Measurements from ENCODE around the gene C6orf141. TPM values are rescaled to one million over a fixed set of nuclear protein-coding genes. Genes with fewer than 3 reads are reported as not detected.

The C6orf141 gene
- total and polyA plus RNA-seq, 10 of the 15 experiments (the other 5 are each of a cell fraction or from before 2014, with no cell fraction given): 0.05 to 0.19 TPM; not detected in 8

DNA sequence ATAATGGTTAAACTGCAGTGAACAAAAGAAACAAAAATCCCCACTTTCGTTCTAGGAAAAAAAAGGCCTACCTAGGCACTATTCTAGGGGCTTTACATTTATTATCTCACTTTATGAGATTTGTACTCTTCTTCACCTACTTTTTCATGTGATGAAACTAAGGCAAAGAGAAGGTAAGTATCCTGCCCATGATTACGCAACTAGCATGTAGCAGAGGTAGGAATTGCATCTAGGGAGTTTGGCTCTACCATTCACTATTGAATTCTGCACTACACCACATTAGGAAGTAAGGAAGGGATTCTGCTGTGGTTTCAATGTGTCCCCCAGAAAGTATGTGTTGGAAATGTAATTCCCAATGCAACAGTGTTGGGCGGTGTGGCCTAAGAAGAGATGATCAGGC is 11.4 kb upstream of the C6orf141 start:
- Histone ChIP-seq H3K27ac (ENCODE audit: control insufficient read depth, insufficient read depth) (no peak overlapping the region), H3K9me3 (replicated peaks; ENCODE audit: control insufficient read depth, insufficient read depth, low read length) (no peaks in the 10 kb centered on the region), H3K79me2 (ENCODE audit: control insufficient read depth, insufficient read depth, low read length) (no peaks in the 10 kb centered on the region), H2AFZ (ENCODE audit: control insufficient read depth, low read depth, low read length) (no peak overlapping the region), H3K4me1 (ENCODE audit: control insufficient read depth, insufficient read depth, low read length) (no peaks in the 10 kb centered on the region), H4K20me1 (ENCODE audit: control insufficient read depth, insufficient read depth) (no peaks in the 10 kb centered on the region), H3K9ac (ENCODE audit: control insufficient read depth, insufficient read depth, low read length) (no peak overlapping the region), H3K27me3 (replicated peaks in 1 of 2; ENCODE audit: control insufficient read depth in 2 of 2, insufficient read depth in 2 of 2, low read length in 1 of 2) (no peaks in the 10 kb centered on the region), H3K4me3 (no peak overlapping the region), H3K4me2 (ENCODE audit: control insufficient read depth, insufficient read depth) (no peak overlapping the region), H3K36me3 (ENCODE audit: control insufficient read depth in 2 of 2, insufficient read depth in 2 of 2, low read length in 1 of 2) (no peaks in the 10 kb centered on the region)
- SMC1A ChIA-PET (ENCODE audit: uncharacterized antibody, unreplicated experiment): no interaction called here
- CTCF ChIA-PET: no interaction called here
- FAIRE-seq (no peak), ATAC-seq (no peak), DNase-seq (ENCODE audit: low read depth, low spot score) (no peak)
- BruUV-seq (replicated peaks): no TSS peak
- in situ Hi-C loops (cut with MboI) (no loop called here), intact Hi-C loops (cut with micrococcal nuclease; ENCODE audit: unreplicated experiment) (no loop called here)
- 55% methylated on average over 3 of the region's 3 CpGs for WGBS (ENCODE audit: insufficient coverage, insufficient replicate concordance, low lambda C conversion rate, missing lambda C conversion rate)
- POLR2A ChIA-PET: no interaction called here
- RAD21 ChIA-PET (ENCODE audit: unreplicated experiment): no interaction called here
- no peak for TF ChIP-seq PML (IDR thresholded peaks at IDR 0.05; ENCODE audit: low read length)
- no peak for TF ChIP-seq ZNF622 (IDR thresholded peaks at IDR 0.05)
- TF ChIP-seq, protein P1, sequence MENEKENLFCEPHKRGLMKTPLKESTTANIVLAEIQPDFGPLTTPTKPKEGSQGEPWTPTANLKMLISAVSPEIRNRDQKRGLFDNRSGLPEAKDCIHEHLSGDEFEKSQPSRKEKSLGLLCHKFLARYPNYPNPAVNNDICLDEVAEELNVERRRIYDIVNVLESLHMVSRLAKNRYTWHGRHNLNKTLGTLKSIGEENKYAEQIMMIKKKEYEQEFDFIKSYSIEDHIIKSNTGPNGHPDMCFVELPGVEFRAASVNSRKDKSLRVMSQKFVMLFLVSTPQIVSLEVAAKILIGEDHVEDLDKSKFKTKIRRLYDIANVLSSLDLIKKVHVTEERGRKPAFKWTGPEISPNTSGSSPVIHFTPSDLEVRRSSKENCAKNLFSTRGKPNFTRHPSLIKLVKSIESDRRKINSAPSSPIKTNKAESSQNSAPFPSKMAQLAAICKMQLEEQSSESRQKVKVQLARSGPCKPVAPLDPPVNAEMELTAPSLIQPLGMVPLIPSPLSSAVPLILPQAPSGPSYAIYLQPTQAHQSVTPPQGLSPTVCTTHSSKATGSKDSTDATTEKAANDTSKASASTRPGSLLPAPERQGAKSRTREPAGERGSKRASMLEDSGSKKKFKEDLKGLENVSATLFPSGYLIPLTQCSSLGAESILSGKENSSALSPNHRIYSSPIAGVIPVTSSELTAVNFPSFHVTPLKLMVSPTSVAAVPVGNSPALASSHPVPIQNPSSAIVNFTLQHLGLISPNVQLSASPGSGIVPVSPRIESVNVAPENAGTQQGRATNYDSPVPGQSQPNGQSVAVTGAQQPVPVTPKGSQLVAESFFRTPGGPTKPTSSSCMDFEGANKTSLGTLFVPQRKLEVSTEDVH (IDR thresholded peaks at IDR 0.05; ENCODE audit: low read depth, partially characterized antibody): no peak
- no peak for TF ChIP-seq IKZF2 (IDR thresholded peaks at IDR 0.05)
- no peak for TF ChIP-seq LARP7 (IDR thresholded peaks at IDR 0.05)
- no peak for TF ChIP-seq SMC3 (IDR thresholded peaks at IDR 0.05; ENCODE audit: borderline replicate concordance, low read length)
- no peak for TF ChIP-seq RAD51 (IDR thresholded peaks at IDR 0.05)
- no peak for TF ChIP-seq ZZZ3 (IDR thresholded peaks at IDR 0.05; ENCODE audit: control insufficient read depth, insufficient read length, low read depth)
- TF ChIP-seq SRF (IDR thresholded peaks at IDR 0.05; ENCODE audit: low read depth in 2 of 2, low read length in 2 of 2): no peak
- TF ChIP-seq, protein P2, sequence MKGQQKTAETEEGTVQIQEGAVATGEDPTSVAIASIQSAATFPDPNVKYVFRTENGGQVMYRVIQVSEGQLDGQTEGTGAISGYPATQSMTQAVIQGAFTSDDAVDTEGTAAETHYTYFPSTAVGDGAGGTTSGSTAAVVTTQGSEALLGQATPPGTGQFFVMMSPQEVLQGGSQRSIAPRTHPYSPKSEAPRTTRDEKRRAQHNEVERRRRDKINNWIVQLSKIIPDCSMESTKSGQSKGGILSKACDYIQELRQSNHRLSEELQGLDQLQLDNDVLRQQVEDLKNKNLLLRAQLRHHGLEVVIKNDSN (IDR thresholded peaks at IDR 0.05; ENCODE audit: borderline replicate concordance, extremely low read length, insufficient read depth, low read depth, low read length): no peak
- no peak for TF ChIP-seq MTA2 (IDR thresholded peaks at IDR 0.05; ENCODE audit: low read depth)
- no peak for TF ChIP-seq POU2F2 (IDR thresholded peaks at IDR 0.05; ENCODE audit: borderline replicate concordance, low read depth, low read length)
- TF ChIP-seq STAT3 (IDR thresholded peaks at IDR 0.05; ENCODE audit: low read depth, low read length): no peak
- TF ChIP-seq RUNX3 (IDR thresholded peaks at IDR 0.05; ENCODE audit: low read length): no peak
- TF ChIP-seq, protein P3, sequence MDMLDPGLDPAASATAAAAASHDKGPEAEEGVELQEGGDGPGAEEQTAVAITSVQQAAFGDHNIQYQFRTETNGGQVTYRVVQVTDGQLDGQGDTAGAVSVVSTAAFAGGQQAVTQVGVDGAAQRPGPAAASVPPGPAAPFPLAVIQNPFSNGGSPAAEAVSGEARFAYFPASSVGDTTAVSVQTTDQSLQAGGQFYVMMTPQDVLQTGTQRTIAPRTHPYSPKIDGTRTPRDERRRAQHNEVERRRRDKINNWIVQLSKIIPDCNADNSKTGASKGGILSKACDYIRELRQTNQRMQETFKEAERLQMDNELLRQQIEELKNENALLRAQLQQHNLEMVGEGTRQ (IDR thresholded peaks at IDR 0.05; ENCODE audit: borderline replicate concordance, low read depth, low read length): no peak
- TF ChIP-seq, protein P4, sequence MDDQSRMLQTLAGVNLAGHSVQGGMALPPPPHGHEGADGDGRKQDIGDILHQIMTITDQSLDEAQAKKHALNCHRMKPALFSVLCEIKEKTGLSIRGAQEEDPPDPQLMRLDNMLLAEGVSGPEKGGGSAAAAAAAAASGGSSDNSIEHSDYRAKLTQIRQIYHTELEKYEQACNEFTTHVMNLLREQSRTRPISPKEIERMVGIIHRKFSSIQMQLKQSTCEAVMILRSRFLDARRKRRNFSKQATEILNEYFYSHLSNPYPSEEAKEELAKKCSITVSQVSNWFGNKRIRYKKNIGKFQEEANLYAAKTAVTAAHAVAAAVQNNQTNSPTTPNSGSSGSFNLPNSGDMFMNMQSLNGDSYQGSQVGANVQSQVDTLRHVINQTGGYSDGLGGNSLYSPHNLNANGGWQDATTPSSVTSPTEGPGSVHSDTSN (IDR thresholded peaks at IDR 0.05; ENCODE audit: insufficient replicate concordance, low read depth, low read length): no peak
- no peak for TF ChIP-seq SIX5 (IDR thresholded peaks at IDR 0.05; ENCODE audit: low read depth, low read length, severe bottlenecking)
- TF ChIP-seq FOXM1 (IDR thresholded peaks at IDR 0.05; ENCODE audit: low read depth, low read length): no peak
- no peak for TF ChIP-seq MXI1 (IDR thresholded peaks at IDR 0.05; ENCODE audit: low read depth, low read length)
